RWPE2 (cell line): ENCODE data around the gene KIRREL2.
"Not testable (repeated sequence)": the region's sequence is repeated elsewhere in the genome, so short reads cannot be mapped to it uniquely, and the experiment has no call there.

ENCODE experiments used
- ATAC-seq: fragments of 200-7000 bp; cut with Tn5 transposase; 3 replicates; pipeline ENCODE4 v1.9.1; 2021; ENCODE audit warnings: low read depth
- DNase-seq: peaks from one replicate; pipeline ENCODE4 v3.0.0-alpha.2; 2020; ENCODE audit warnings: low spot score
- H3K27ac ChIP-seq: fragments of 450-650 bp; 2 replicates; pipeline ENCODE4 v1.5.1; 2017; ENCODE audit warnings: mild to moderate bottlenecking; ENCODE audit not compliant: poor library complexity, severe bottlenecking
- H3K27me3 ChIP-seq: fragments of 250-450 bp; sonication (Bioruptor Pico); 2 replicates; pipeline ENCODE4 v1.5.1; 2021; ENCODE audit warnings: mild to moderate bottlenecking, moderate library complexity; ENCODE audit not compliant: insufficient read depth, poor library complexity, severe bottlenecking
- H3K36me3 ChIP-seq: fragments of 250-450 bp; sonication (Bioruptor Pico); 2 replicates; pipeline ENCODE4 v1.5.1; 2020; ENCODE audit warnings: low read depth, mild to moderate bottlenecking, moderate library complexity
- H3K4me1 ChIP-seq: fragments of 250-450 bp; sonication (Bioruptor Pico); 2 replicates; pipeline ENCODE4 v1.5.1; 2021; ENCODE audit warnings: mild to moderate bottlenecking, moderate library complexity; ENCODE audit not compliant: insufficient read depth, poor library complexity, severe bottlenecking
- H3K4me3 ChIP-seq: fragments of 250-450 bp; sonication (Bioruptor Pico); 2 replicates; pipeline ENCODE4 v1.5.1; 2021; ENCODE audit warnings: mild to moderate bottlenecking, moderate library complexity; ENCODE audit not compliant: severe bottlenecking
- H3K9me3 ChIP-seq: fragments of 250-450 bp; sonication (Bioruptor Pico); 2 replicates; pipeline ENCODE4 v1.5.1; 2021; ENCODE audit warnings: mild to moderate bottlenecking, moderate library complexity; ENCODE audit not compliant: severe bottlenecking
- CTCF ChIP-seq: fragments of 450-650 bp; IDR thresholded peaks from one replicate; pipeline ENCODE4 v1.5.1; 2017; ENCODE audit warnings: mild to moderate bottlenecking, moderate library complexity; ENCODE audit not compliant: poor library complexity, severe bottlenecking

The KIRREL2 gene

DNA sequence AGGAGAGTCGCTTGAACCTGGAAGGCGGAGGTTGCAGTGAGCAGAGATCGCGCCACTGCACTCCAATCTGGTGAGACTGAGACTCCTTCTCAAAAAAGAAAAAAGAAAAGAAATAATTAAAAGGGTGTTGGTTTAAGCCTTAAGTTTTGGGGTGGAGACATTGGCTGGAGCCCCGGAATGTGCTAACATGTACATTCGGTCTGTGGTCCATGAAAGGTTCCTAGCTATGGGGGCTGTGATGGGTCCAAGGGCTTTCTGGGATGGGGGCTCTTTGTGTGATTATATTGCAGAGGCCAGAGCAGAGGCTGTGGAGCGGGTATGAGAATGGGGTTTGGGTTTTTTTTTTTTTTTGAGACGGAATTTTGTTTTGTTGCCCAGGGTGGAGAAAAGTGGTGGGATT is 29.2 kb downstream of the KIRREL2 start:
- ATAC-seq (no peak), DNase-seq (no peak)
- Histone ChIP-seq H3K36me3 (peaks cover 30% of the 10 kb centered on the region), H3K9me3 (no peaks in the 10 kb centered on the region), H3K4me1 (no peaks in the 10 kb centered on the region), H3K27ac (no peak overlapping the region), H3K27me3 (no peaks in the 10 kb centered on the region), H3K4me3 (no peak overlapping the region)
- no peak for TF ChIP-seq CTCF

- Histone ChIP-seq H3K36me3 (peaks cover 43% of the 10 kb centered on the region), H3K4me1 (no peaks in the 10 kb centered on the region), H3K27me3 (no peaks in the 10 kb centered on the region), H3K4me3 (no peak overlapping the region), H3K9me3 (no peaks in the 10 kb centered on the region), H3K27ac (no peak overlapping the region)
- no peak for ATAC-seq
- no peak for DNase-seq
- TF ChIP-seq CTCF: no peak
These were observed 30.5 kb downstream of the KIRREL2 start for GRCh38 chr19:35887197-35887596.

DNA sequence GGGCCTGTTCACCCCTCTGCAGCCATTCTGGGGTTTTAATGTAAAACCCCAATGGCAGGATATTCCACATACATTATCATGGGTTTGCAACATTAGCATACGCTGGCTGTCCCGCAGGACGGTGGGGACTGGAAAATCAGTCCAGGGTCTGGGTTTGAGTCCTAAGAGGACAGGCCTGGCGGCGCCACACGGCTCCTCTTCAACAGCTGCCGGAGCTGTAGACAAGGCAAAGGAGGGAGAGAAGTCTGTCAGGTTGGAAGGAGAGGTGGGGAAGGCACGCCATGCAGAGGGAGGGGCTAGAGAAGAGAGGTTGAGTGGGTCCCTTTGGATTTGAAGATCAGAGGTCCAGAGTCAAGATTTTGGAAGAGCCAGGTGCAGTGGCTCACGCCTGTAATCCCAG is 31.7 kb downstream of the KIRREL2 start:
- no peak for ATAC-seq
- Histone ChIP-seq H3K36me3 (peaks cover 54% of the 10 kb centered on the region), H3K27me3 (no peaks in the 10 kb centered on the region), H3K27ac (no peak overlapping the region), H3K9me3 (no peaks in the 10 kb centered on the region), H3K4me3 (no peak overlapping the region), H3K4me1 (no peaks in the 10 kb centered on the region)
- DNase-seq: no peak
- TF ChIP-seq CTCF: no peak

- Histone ChIP-seq H3K36me3 (peaks cover 65% of the 10 kb centered on the region), H3K4me1 (no peaks in the 10 kb centered on the region), H3K4me3 (no peak overlapping the region), H3K27ac (no peak overlapping the region), H3K27me3 (no peaks in the 10 kb centered on the region), H3K9me3 (no peaks in the 10 kb centered on the region)
- no peak for TF ChIP-seq CTCF
- no peak for DNase-seq
- ATAC-seq: no peak
These were observed 32.8 kb downstream of the KIRREL2 start for GRCh38 chr19:35889370-35890112.

GRCh38 chr19:35890113-35890650 is 33.5 kb downstream of the KIRREL2 start:
- peaks cover 71% of the 10 kb centered on the region for H3K36me3 ChIP-seq
- H3K4me3 ChIP-seq: no peak overlapping the region

GRCh38 chr19:35891819-35892218 is 35.1 kb downstream of the KIRREL2 start:
- DNase-seq, H3K9me3 ChIP-seq, ATAC-seq, H3K27ac ChIP-seq, H3K4me3 ChIP-seq, H3K4me1 ChIP-seq, H3K27me3 ChIP-seq: not testable (repeated sequence)
- H3K36me3 ChIP-seq: peaks cover 85% of the 10 kb centered on the region

More at GRCh38 chr19:35890113-35890650, 33.5 kb downstream of the KIRREL2 start:
- Histone ChIP-seq H3K27me3 (no peaks in the 10 kb centered on the region), H3K4me1 (no peaks in the 10 kb centered on the region), H3K9me3 (no peaks in the 10 kb centered on the region), H3K27ac (no peak overlapping the region)
- DNase-seq (no peak), ATAC-seq (no peak)
- no peak for TF ChIP-seq CTCF
